ENCODE results near the gene ZNF580. TPM values are rescaled to one million over a fixed set of nuclear protein-coding genes. Genes with fewer than 3 reads are reported as not detected.

ZNF580 gene
- polyA plus RNA-seq, 2 donors: 12.8 to 14.2 TPM

GRCh38 chr19:55679343-55680257 is 38.8 kb downstream of the ZNF580 start:
- Histone ChIP-seq H3K4me1 (ENCODE audit: control insufficient read depth in 2 of 2, insufficient read depth in 2 of 2, low read length in 1 of 2) (peaks cover 4 to 18% of the 10 kb centered on the region in 2 donors), H3K27me3 (ENCODE audit: control insufficient read depth in 1 of 2, insufficient read depth in 2 of 2, low read length in 2 of 2) (no peaks in the 10 kb centered on the region), H3K36me3 (ENCODE audit: control insufficient read depth in 2 of 2, insufficient read depth in 2 of 2, low read length in 1 of 2) (peaks cover 4 to 36% of the 10 kb centered on the region in 2 donors), H3K27ac (ENCODE audit: low read depth in 2 of 2, low read length in 1 of 2) (no peak overlapping the region), H3K4me3 (ENCODE audit: low read depth in 1 of 2, low read length in 2 of 2) (no peak overlapping the region), H3K9me3 (ENCODE audit: control insufficient read depth in 2 of 2, insufficient read depth in 1 of 2, low read depth in 1 of 2, low read length in 1 of 2) (no peaks in the 10 kb centered on the region)
- 80 to 83% methylated on average over 23 to 24 of the region's 24 CpGs for WGBS, 2 donors

- H3K9me3 ChIP-seq (ENCODE audit: control insufficient read depth in 2 of 2, insufficient read depth in 1 of 2, low read depth in 1 of 2, low read length in 1 of 2): no peaks in the 10 kb centered on the region
- WGBS, 2 donors: 92 to 93% methylated on average over 20 of the region's 20 CpGs
- no peaks in the 10 kb centered on the region for H3K27me3 ChIP-seq (ENCODE audit: control insufficient read depth in 1 of 2, insufficient read depth in 2 of 2, low read length in 2 of 2)
- peaks cover 6 to 45% of the 10 kb centered on the region in 2 donors for H3K36me3 ChIP-seq (ENCODE audit: control insufficient read depth in 2 of 2, insufficient read depth in 2 of 2, low read length in 1 of 2)
- no peak overlapping the region for H3K4me3 ChIP-seq (ENCODE audit: low read depth in 1 of 2, low read length in 2 of 2)
- peaks cover 4 to 22% of the 10 kb centered on the region in 2 donors for H3K4me1 ChIP-seq (ENCODE audit: control insufficient read depth in 2 of 2, insufficient read depth in 2 of 2, low read length in 1 of 2)
- H3K27ac ChIP-seq (ENCODE audit: low read depth in 2 of 2, low read length in 1 of 2): no peak overlapping the region
Measured at GRCh38 chr19:55680339-55681130, 39.7 kb downstream of the ZNF580 start.

GRCh38 chr19:55681131-55682092 is 40.6 kb downstream of the ZNF580 start:
- no peak overlapping the region for H3K27ac ChIP-seq (ENCODE audit: low read depth in 2 of 2, low read length in 1 of 2)
- WGBS, 2 donors: 87% methylated on average over 9 of the region's 9 CpGs
- H3K4me1 ChIP-seq (ENCODE audit: control insufficient read depth in 2 of 2, insufficient read depth in 2 of 2, low read length in 1 of 2): peaks cover 3 to 22% of the 10 kb centered on the region in 2 donors
- no peaks in the 10 kb centered on the region for H3K9me3 ChIP-seq (ENCODE audit: control insufficient read depth in 2 of 2, insufficient read depth in 1 of 2, low read depth in 1 of 2, low read length in 1 of 2)
- H3K4me3 ChIP-seq (ENCODE audit: low read depth in 1 of 2, low read length in 2 of 2): no peak overlapping the region
- no peaks in the 10 kb centered on the region for H3K27me3 ChIP-seq (ENCODE audit: control insufficient read depth in 1 of 2, insufficient read depth in 2 of 2, low read length in 2 of 2)
- peaks cover 10 to 54% of the 10 kb centered on the region in 2 donors for H3K36me3 ChIP-seq (ENCODE audit: control insufficient read depth in 2 of 2, insufficient read depth in 2 of 2, low read length in 1 of 2)

- H3K9me3 ChIP-seq (ENCODE audit: control insufficient read depth in 2 of 2, insufficient read depth in 1 of 2, low read depth in 1 of 2, low read length in 1 of 2): no peaks in the 10 kb centered on the region
- no peaks in the 10 kb centered on the region for H3K27me3 ChIP-seq (ENCODE audit: control insufficient read depth in 1 of 2, insufficient read depth in 2 of 2, low read length in 2 of 2)
- peaks cover 0 to 16% of the 10 kb centered on the region in 2 donors for H3K4me1 ChIP-seq (ENCODE audit: control insufficient read depth in 2 of 2, insufficient read depth in 2 of 2, low read length in 1 of 2)
- peaks cover 10 to 66% of the 10 kb centered on the region in 2 donors for H3K36me3 ChIP-seq (ENCODE audit: control insufficient read depth in 2 of 2, insufficient read depth in 2 of 2, low read length in 1 of 2)
- no peak overlapping the region for H3K27ac ChIP-seq (ENCODE audit: low read depth in 2 of 2, low read length in 1 of 2)
- WGBS, 2 donors: 63 to 78% methylated on average over 22 of the region's 22 CpGs
- no peak overlapping the region for H3K4me3 ChIP-seq (ENCODE audit: low read depth in 1 of 2, low read length in 2 of 2)
Measured at GRCh38 chr19:55683449-55684261, 42.9 kb downstream of the ZNF580 start.

GRCh38 chr19:55684946-55685681 is 44.3 kb downstream of the ZNF580 start:
- H3K27ac ChIP-seq (ENCODE audit: low read depth in 2 of 2, low read length in 1 of 2): no peak overlapping the region
- H3K9me3 ChIP-seq (ENCODE audit: control insufficient read depth in 2 of 2, insufficient read depth in 1 of 2, low read depth in 1 of 2, low read length in 1 of 2): no peaks in the 10 kb centered on the region
- H3K27me3 ChIP-seq (ENCODE audit: control insufficient read depth in 1 of 2, insufficient read depth in 2 of 2, low read length in 2 of 2): no peaks in the 10 kb centered on the region
- peaks cover 0 to 12% of the 10 kb centered on the region in 2 donors for H3K4me1 ChIP-seq (ENCODE audit: control insufficient read depth in 2 of 2, insufficient read depth in 2 of 2, low read length in 1 of 2)
- H3K36me3 ChIP-seq (ENCODE audit: control insufficient read depth in 2 of 2, insufficient read depth in 2 of 2, low read length in 1 of 2): peaks cover 14 to 72% of the 10 kb centered on the region in 2 donors
- WGBS, 2 donors: 96 to 97% methylated on average over 60 of the region's 60 CpGs
- no peak overlapping the region for H3K4me3 ChIP-seq (ENCODE audit: low read depth in 1 of 2, low read length in 2 of 2)

- no peak overlapping the region for H3K27ac ChIP-seq (ENCODE audit: low read depth in 2 of 2, low read length in 1 of 2)
- H3K36me3 ChIP-seq (ENCODE audit: control insufficient read depth in 2 of 2, insufficient read depth in 2 of 2, low read length in 1 of 2): peaks cover 15 to 72% of the 10 kb centered on the region in 2 donors
- no peaks in the 10 kb centered on the region for H3K9me3 ChIP-seq (ENCODE audit: control insufficient read depth in 2 of 2, insufficient read depth in 1 of 2, low read depth in 1 of 2, low read length in 1 of 2)
- no peak overlapping the region for H3K4me3 ChIP-seq (ENCODE audit: low read depth in 1 of 2, low read length in 2 of 2)
- 94% methylated on average over 6 of the region's 6 CpGs for WGBS, 2 donors
- no peaks in the 10 kb centered on the region for H3K27me3 ChIP-seq (ENCODE audit: control insufficient read depth in 1 of 2, insufficient read depth in 2 of 2, low read length in 2 of 2)
- peaks cover 0 to 12% of the 10 kb centered on the region in 2 donors for H3K4me1 ChIP-seq (ENCODE audit: control insufficient read depth in 2 of 2, insufficient read depth in 2 of 2, low read length in 1 of 2)
Measured at GRCh38 chr19:55685776-55686175, 45.0 kb downstream of the ZNF580 start.

- Histone ChIP-seq H3K4me1 (ENCODE audit: control insufficient read depth in 2 of 2, insufficient read depth in 2 of 2, low read length in 1 of 2) (peaks cover 0 to 12% of the 10 kb centered on the region in 2 donors), H3K9me3 (ENCODE audit: control insufficient read depth in 2 of 2, insufficient read depth in 1 of 2, low read depth in 1 of 2, low read length in 1 of 2) (no peaks in the 10 kb centered on the region), H3K36me3 (ENCODE audit: control insufficient read depth in 2 of 2, insufficient read depth in 2 of 2, low read length in 1 of 2) (peaks cover 11 to 73% of the 10 kb centered on the region in 2 donors), H3K27me3 (ENCODE audit: control insufficient read depth in 1 of 2, insufficient read depth in 2 of 2, low read length in 2 of 2) (no peaks in the 10 kb centered on the region), H3K4me3 (ENCODE audit: low read depth in 1 of 2, low read length in 2 of 2) (no peak overlapping the region), H3K27ac (ENCODE audit: low read depth in 2 of 2, low read length in 1 of 2) (no peak overlapping the region)
- 85 to 88% methylated on average over 29 of the region's 29 CpGs for WGBS, 2 donors
Measured at GRCh38 chr19:55686311-55687050, 45.7 kb downstream of the ZNF580 start.

Measured in esophagus (tissue), 2 donors.